ENCODE results near the gene MAGOH.
"Not testable (repeated sequence)": the region's sequence is repeated elsewhere in the genome, so short reads cannot be mapped to it uniquely, and the experiment has no call there.

Gene MAGOH

DNA sequence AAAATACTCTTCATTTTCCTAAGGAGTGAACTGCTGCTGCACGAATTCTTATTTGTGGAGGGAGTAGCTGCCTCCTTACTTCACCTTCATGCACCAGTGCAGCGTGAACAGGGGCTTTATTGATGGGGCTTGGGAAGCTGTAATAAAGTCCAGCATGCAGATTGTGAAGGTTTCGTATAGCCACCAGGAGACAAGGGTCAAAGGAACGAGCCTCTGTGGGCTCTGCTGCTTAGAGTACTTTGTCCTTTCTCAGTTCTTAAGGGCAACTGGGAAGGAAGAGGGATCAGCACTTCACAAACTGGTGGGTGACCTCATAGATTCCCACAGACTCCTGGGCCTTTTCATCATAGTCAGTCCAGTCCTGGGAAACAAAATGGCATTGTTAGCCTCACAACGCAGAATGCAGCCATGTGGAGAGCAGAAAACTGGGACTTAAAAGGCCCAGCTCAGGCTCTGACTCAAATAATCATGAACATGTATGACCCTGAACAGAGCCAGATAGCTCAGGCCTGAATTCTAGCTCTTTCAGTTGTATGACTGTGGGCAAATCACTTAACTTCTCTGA is 23.9 kb downstream of the MAGOH start:
- TF ChIP-seq, protein P1, sequence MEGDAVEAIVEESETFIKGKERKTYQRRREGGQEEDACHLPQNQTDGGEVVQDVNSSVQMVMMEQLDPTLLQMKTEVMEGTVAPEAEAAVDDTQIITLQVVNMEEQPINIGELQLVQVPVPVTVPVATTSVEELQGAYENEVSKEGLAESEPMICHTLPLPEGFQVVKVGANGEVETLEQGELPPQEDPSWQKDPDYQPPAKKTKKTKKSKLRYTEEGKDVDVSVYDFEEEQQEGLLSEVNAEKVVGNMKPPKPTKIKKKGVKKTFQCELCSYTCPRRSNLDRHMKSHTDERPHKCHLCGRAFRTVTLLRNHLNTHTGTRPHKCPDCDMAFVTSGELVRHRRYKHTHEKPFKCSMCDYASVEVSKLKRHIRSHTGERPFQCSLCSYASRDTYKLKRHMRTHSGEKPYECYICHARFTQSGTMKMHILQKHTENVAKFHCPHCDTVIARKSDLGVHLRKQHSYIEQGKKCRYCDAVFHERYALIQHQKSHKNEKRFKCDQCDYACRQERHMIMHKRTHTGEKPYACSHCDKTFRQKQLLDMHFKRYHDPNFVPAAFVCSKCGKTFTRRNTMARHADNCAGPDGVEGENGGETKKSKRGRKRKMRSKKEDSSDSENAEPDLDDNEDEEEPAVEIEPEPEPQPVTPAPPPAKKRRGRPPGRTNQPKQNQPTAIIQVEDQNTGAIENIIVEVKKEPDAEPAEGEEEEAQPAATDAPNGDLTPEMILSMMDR (IDR thresholded peaks at IDR 0.05; ENCODE audit: insufficient read depth, low read depth, low read length, missing control alignments): no peak
- no peak for DNase-seq (ENCODE audit: low read depth)

DNA sequence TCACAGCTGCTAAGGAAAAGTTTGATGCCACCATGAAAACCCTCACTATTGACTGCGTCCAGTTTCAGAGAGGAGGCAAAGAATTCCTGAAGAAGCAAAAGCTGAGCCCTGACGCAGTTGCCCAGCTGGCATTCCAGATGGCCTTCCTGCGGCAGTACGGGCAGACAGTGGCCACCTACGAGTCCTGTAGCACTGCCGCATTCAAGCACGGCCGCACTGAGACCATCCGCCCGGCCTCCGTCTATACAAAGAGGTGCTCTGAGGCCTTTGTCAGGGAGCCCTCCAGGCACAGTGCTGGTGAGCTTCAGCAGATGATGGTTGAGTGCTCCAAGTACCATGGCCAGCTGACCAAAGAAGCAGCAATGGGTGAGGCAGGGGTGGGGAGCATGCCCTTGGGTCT is 27.4 kb downstream of the MAGOH start:
- H3K4me3 ChIP-seq (ENCODE audit: low read depth, low read length): no peak overlapping the region
- TF ChIP-seq, protein P1 (IDR thresholded peaks at IDR 0.05; ENCODE audit: insufficient read depth, low read depth, low read length, missing control alignments): no peak
- DNase-seq (ENCODE audit: low read depth): no peak

More for the DNA sequence above, 23.9 kb downstream of the MAGOH start:
- no peak overlapping the region for H3K4me3 ChIP-seq (ENCODE audit: low read depth, low read length)

DNA sequence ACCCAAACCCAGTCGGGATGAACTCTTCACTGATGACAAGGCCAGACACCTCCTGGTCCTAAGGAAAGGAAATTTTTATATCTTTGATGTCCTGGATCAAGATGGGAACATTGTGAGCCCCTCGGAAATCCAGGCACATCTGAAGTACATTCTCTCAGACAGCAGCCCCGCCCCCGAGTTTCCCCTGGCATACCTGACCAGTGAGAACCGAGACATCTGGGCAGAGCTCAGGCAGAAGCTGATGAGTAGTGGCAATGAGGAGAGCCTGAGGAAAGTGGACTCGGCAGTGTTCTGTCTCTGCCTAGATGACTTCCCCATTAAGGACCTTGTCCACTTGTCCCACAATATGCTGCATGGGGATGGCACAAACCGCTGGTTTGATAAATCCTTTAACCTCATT is 28.0 kb downstream of the MAGOH start:
- H3K4me3 ChIP-seq (ENCODE audit: low read depth, low read length): no peak overlapping the region
- DNase-seq (ENCODE audit: low read depth): no peak
- TF ChIP-seq, protein P1 (IDR thresholded peaks at IDR 0.05; ENCODE audit: insufficient read depth, low read depth, low read length, missing control alignments): no peak

DNA sequence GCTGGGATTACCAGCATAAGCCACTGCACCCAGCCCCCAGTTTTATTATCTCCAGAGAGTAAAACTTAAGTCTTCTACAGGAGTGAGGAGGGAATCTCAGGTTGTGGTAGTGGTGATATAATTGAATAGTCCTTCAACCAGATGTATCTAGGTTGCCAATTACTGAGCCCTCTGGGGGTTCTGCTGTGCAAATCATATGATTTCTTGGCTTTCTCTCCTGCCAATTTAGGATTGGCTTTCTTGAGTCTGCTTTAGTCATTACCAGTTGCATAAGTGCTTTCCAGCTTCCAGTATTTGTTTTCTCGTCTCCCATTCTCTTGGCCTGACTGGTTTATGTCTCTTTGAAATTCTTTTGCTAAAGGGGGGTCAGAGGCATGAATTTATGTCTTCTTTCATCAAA is 30.6 kb downstream of the MAGOH start:
- H3K4me3 ChIP-seq (ENCODE audit: low read depth, low read length): no peak overlapping the region
- TF ChIP-seq, protein P1 (IDR thresholded peaks at IDR 0.05; ENCODE audit: insufficient read depth, low read depth, low read length, missing control alignments): no peak
- DNase-seq (ENCODE audit: low read depth): no peak

DNA sequence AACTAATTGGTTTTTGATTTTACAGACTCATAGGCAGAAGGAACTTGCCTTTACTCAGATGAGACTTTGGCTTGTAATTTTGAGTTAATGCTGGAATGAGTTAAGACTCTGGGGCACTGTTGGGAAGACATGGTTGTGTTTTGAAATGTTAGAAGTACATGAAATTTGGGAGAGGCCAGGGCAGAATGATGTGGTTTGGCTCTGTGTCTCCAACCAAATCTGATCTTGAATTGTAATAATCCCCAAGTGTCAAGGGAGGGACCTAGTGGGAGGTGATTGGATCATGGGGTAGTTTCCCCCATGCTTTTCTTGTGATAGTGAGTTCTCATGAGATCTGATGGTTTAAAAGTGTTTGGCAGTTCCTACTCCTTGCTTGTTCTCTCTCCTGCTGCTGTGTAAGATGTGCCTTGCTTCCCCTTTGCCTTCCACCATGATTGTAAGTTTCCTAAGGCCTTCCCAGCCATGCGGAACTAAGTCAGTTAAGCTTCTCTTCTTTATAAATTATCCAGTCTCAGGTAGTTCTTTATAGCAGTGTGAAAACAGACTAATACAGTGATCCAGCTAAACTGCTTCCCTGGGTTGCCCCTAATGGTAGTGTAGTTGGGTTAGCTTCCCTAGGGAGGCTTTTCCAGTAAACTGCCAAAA is 31.5 kb downstream of the MAGOH start:
- TF ChIP-seq, protein P1 (IDR thresholded peaks at IDR 0.05; ENCODE audit: insufficient read depth, low read depth, low read length, missing control alignments): no peak
- H3K4me3 ChIP-seq (ENCODE audit: low read depth, low read length): no peak overlapping the region
- no peak for DNase-seq (ENCODE audit: low read depth)

DNA sequence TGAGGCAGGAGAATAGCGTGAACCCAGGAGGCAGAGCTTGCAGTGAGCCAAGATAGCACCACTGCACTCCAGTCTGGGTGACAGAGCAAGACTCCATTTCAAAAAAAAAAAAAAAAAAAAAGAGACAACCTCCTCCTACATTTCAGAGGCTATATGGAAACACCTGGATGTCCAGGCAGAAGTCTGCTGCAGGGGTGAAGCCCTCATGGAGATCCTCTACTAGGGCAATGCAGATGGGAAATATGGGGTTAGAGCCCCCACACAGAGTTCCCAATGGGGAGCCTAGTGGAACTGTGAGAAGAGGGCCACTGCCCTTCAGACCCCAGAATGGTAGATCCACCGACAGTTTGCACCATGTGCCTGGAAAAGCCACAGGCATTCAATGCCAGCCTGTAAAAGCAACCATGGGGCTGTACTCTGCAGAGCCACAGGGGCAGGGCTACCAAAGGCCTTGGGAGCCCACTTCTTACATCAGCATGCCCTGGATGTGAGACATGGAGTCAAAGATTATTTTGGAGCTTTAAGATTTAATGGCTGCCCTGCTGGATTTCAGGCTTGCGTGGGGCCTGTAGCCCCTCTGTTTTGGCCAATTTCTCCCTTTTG is 32.1 kb downstream of the MAGOH start:
- not testable (repeated sequence) for DNase-seq (ENCODE audit: low read depth); H3K4me3 ChIP-seq (ENCODE audit: low read depth, low read length)

DNA sequence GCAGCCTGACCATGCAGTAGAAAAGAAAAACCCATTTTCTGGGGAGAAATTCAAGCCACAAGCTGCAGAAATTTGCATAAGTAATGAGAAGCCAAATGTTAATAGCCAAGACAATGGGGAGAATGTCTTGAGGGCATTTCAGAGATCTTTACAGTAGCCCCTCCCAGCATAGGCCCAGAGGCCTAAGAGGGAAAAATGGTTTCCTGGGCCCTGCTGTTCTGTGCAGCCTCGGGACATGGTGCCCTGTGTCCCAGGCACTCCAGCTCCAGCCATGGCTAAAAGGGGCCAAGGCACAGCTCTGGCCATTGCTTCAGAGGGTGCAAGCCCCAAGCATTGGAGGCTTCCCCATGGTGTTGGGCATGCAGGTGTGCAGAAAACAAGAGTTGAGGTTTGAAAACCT is 32.8 kb downstream of the MAGOH start:
- DNase-seq (ENCODE audit: low read depth); H3K4me3 ChIP-seq (ENCODE audit: low read depth, low read length): not testable (repeated sequence)

DNA sequence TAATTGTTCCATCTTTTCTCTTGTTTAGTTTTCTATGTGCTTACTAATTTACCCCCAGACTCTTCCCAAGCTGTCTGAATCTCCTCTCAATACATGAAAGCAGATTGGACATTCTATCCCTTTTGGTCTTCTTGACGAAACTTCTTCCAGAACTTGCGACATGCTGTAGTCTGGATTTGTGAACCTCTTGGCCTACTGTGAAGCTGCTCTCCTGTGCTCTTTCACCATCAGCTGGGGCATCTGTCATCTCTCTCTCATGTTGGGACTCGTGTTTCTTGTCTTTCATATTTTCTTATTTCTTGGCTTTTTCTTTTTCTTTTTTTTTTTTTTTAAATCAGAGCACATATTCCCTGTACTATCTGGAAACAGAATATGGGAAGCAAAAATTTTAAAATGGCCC is 34.9 kb downstream of the MAGOH start:
- H3K4me3 ChIP-seq (ENCODE audit: low read depth, low read length): no peak overlapping the region
- no peak for DNase-seq (ENCODE audit: low read depth)
- TF ChIP-seq, protein P1 (IDR thresholded peaks at IDR 0.05; ENCODE audit: insufficient read depth, low read depth, low read length, missing control alignments): no peak

Data from GM12865 (cell line).